Stimulated activated CD8-positive, alpha-beta memory T cell treated with anti-CD3 and anti-CD28 coated beads, Interleukin-7, amount 100 ng/mL, for 48 hours (primary cell): Measurements from ENCODE around the gene HCN3.

Experiments
- DNase-seq, 2 donors: peaks; one replicate each; pipeline ENCODE4 v3.0.0-alpha.2; 2020; ENCODE audit warnings: low read depth in 1 of 2; ENCODE audit errors: extremely low read depth in 1 of 2

HCN3 gene

GRCh38 chr1:155308493-155309422, 31.5 kb downstream of the HCN3 start, which contains the start of gene FDPS:
Gene FDPS (plus strand): TSS chr1:155308866. CDS start chr1:155309790, 924 bp downstream.
- peak; percentile 97 to 99 for DNase-seq

- no peak for DNase-seq
Measured at GRCh38 chr1:155309423-155310021, 32.3 kb downstream of the HCN3 start.

- DNase-seq, result no peak
Measured at GRCh38 chr1:155313261-155313660, 36.0 kb downstream of the HCN3 start.

- no peak for DNase-seq
Measured at GRCh38 chr1:155316922-155317321, 39.7 kb downstream of the HCN3 start.

GRCh38 chr1:155318082-155318481, 40.8 kb downstream of the HCN3 start:
- no peak for DNase-seq

GRCh38 chr1:155319536-155319935, 42.3 kb downstream of the HCN3 start:
- no peak for DNase-seq

GRCh38 chr1:155320252-155320651, 43.0 kb downstream of the HCN3 start:
- DNase-seq, result no peak

- peak; percentile 55 to 63 for DNase-seq
Measured at GRCh38 chr1:155320661-155321617, 43.7 kb downstream of the HCN3 start, which contains the start of gene RUSC1. Gene RUSC1 (plus strand): TSS chr1:155320894. CDS start chr1:155321774, 880 bp downstream.

- no peak for DNase-seq
Measured at GRCh38 chr1:155321639-155322503, 44.6 kb downstream of the HCN3 start.

GRCh38 chr1:155322571-155322952, 45.3 kb downstream of the HCN3 start:
- no peak for DNase-seq

GRCh38 chr1:155322953-155323728, 45.9 kb downstream of the HCN3 start:
- peak; percentile 70 to 74 for DNase-seq

GRCh38 chr1:155323729-155324036, 46.4 kb downstream of the HCN3 start:
- peak; percentile 67 to 73 for DNase-seq

GRCh38 chr1:155324037-155324716, 46.9 kb downstream of the HCN3 start:
- DNase-seq, result peak; percentile 81 to 92

GRCh38 chr1:155324717-155325602, 47.7 kb downstream of the HCN3 start:
- DNase-seq, result no peak

- DNase-seq, result no peak
Measured at GRCh38 chr1:155325603-155325893, 48.3 kb downstream of the HCN3 start.

- no peak for DNase-seq
Measured at GRCh38 chr1:155326020-155326526, 48.8 kb downstream of the HCN3 start.

GRCh38 chr1:155326631-155327037, 49.4 kb downstream of the HCN3 start:
- DNase-seq, result no peak

- no peak for DNase-seq
Measured at GRCh38 chr1:155327981-155328380, 50.7 kb downstream of the HCN3 start.
